B cell (primary cell): ENCODE measurements around the gene AKAP9. TPM values are rescaled to one million over a fixed set of nuclear protein-coding genes. Genes with fewer than 3 reads are reported as not detected.
A peak's percentile ranks its signal among the peaks of the same experiment; 100 is the strongest.

Experiments
- ATAC-seq: fragments of 200-7000 bp; cut with Tn5 transposase; one replicate; pipeline ENCODE4 v1.10.0; 2021; ENCODE audit warnings: low read depth, mild to moderate bottlenecking, moderate number of reproducible peaks, moderate library complexity
- CTCF ChIA-PET: fragments of 350-600 bp; sonication (Branson Sonifier 250); formaldehyde crosslinking; loops from one replicate; lab custom pipeline; 2021; ENCODE audit warnings: antibody characterized with exemption, inconsistent platforms; lab: Charles Lee
- POLR2A ChIA-PET: fragments of 350-600 bp; sonication (Branson Sonifier 250); formaldehyde crosslinking; loops from one replicate; lab custom pipeline; 2021; ENCODE audit warnings: antibody characterized with exemption; lab: Charles Lee
- DNase-seq: peaks from one replicate; pipeline ENCODE4 v3.0.0; 2013
- H2AFZ ChIP-seq: 2 replicates; pipeline ENCODE4 v1.6.1; 2012; ENCODE audit warnings: mild to moderate bottlenecking, low read depth, low read length; ENCODE audit not compliant: insufficient read depth, poor library complexity, severe bottlenecking
- H3K27ac ChIP-seq, 2 donors: 1 replicate in 1 of 2; 2 replicates in 1 of 2; pipeline ENCODE4 v1.5.1; 2012 to 2013; ENCODE audit warnings: low read length in 2 of 2, mild to moderate bottlenecking in 2 of 2, moderate library complexity in 1 of 2
- H3K27me3 ChIP-seq, 4 experiments: fragments of 200-600 bp in 1 of 4; sonication (generic) in 1 of 4; replicated peaks in 1 of 4; 1 replicate in 2 of 4; 2 replicates in 2 of 4; pipeline versions ENCODE4 v1.6.1 to v1.7.0; 2013 to 2016; ENCODE audit warnings: low read length in 3 of 4, mild to moderate bottlenecking in 2 of 4, mixed read lengths in 1 of 4, moderate library complexity in 1 of 4; ENCODE audit not compliant: insufficient read depth in 4 of 4, control insufficient read depth in 3 of 4; ENCODE audit errors: control extremely low read depth in 1 of 4
- H3K36me3 ChIP-seq, 2 experiments: replicated peaks in 1 of 2; 1 replicate in 1 of 2; 2 replicates in 1 of 2; pipeline versions ENCODE4 v1.6.1 to v1.7.1; 2013; ENCODE audit warnings: low read length in 1 of 2; ENCODE audit not compliant: insufficient read depth in 2 of 2, control insufficient read depth in 1 of 2; ENCODE audit errors: control extremely low read depth in 1 of 2, extremely low read depth in 1 of 2
- H3K4me1 ChIP-seq, 2 donors: fragments of 200-600 bp in 1 of 2; sonication (generic) in 1 of 2; 1 replicate in 1 of 2; 2 replicates in 1 of 2; pipeline versions ENCODE4 v1.5.1 to v1.6.1; 2013 to 2017; ENCODE audit warnings: low read length in 2 of 2; ENCODE audit not compliant: control insufficient read depth in 2 of 2, insufficient read depth in 2 of 2
- H3K4me2 ChIP-seq: replicated peaks from 2 replicates; pipeline ENCODE3; 2012; ENCODE audit warnings: mild to moderate bottlenecking, low read depth, low read length; ENCODE audit not compliant: poor library complexity, severe bottlenecking
- H3K4me3 ChIP-seq, 5 experiments: fragments of 200-600 bp in 1 of 5; sonication (generic) in 1 of 5; 1 replicate in 3 of 5; 2 replicates in 2 of 5; pipeline versions ENCODE4 v1.5.1 to v1.7.0; 2011 to 2016; ENCODE audit warnings: low read length in 4 of 5, mild to moderate bottlenecking in 4 of 5, low read depth in 2 of 5, control low read depth in 1 of 5, moderate library complexity in 1 of 5; ENCODE audit not compliant: insufficient read depth in 1 of 5; ENCODE audit errors: control extremely low read depth in 1 of 5, extremely low read depth in 1 of 5
- H3K79me2 ChIP-seq: fragments of 200-600 bp; sonication (generic); one replicate; pipeline ENCODE4 v1.6.0; 2016; ENCODE audit warnings: low read length; ENCODE audit not compliant: control insufficient read depth, insufficient read depth
- H3K9ac ChIP-seq: fragments of 200-600 bp; sonication (generic); 2 replicates; pipeline ENCODE4 v1.6.1; 2017; ENCODE audit warnings: mild to moderate bottlenecking, low read length, moderate library complexity
- H3K9me3 ChIP-seq, 3 donors: one replicate each; pipeline versions ENCODE4 v1.6.1 to v1.7.1; 2013; ENCODE audit warnings: low read length in 2 of 3; ENCODE audit not compliant: control insufficient read depth in 2 of 3, insufficient read depth in 1 of 3; ENCODE audit errors: control extremely low read depth in 1 of 3
- H4K20me1 ChIP-seq: 2 replicates; pipeline ENCODE4 v1.6.0; 2012; ENCODE audit warnings: mild to moderate bottlenecking, low read length; ENCODE audit not compliant: insufficient read depth, control insufficient read depth, poor library complexity, severe bottlenecking
- H3K27ac Mint-ChIP-seq: one replicate; pipeline ENCODE4 v1.8.0; 2021; ENCODE audit warnings: mixed read lengths
- H3K27me3 Mint-ChIP-seq: one replicate; pipeline ENCODE4 v1.8.0; 2021; ENCODE audit warnings: mixed read lengths
- H3K4me1 Mint-ChIP-seq: one replicate; pipeline ENCODE4 v1.8.0; 2021; ENCODE audit warnings: mixed read lengths
- H3K4me3 Mint-ChIP-seq: one replicate; pipeline ENCODE4 v1.8.0; 2021; ENCODE audit warnings: mixed read lengths
- H3K9me3 Mint-ChIP-seq: one replicate; pipeline ENCODE4 v1.8.0; 2022; ENCODE audit warnings: mixed read lengths; ENCODE audit not compliant: insufficient read depth
- EZH2 ChIP-seq: IDR thresholded peaks from 2 replicates; pipeline ENCODE4 v1.6.1; 2012; ENCODE audit warnings: borderline replicate concordance, low read depth, mild to moderate bottlenecking, moderate library complexity, low read length; ENCODE audit not compliant: insufficient read depth, poor library complexity, severe bottlenecking
- WGBS: methylation state at CpG from one replicate; pipeline ENCODE4 v1.1.5; 2013; ENCODE audit warnings: missing lambda C conversion rate; ENCODE audit not compliant: insufficient coverage; 5-methylcytosine and 5-hydroxymethylcytosine counted together
- intact Hi-C: fragments of 100-400 bp; cut with micrococcal nuclease; formaldehyde crosslinking; loops from one replicate; pipeline ENCODE4 v1.10.0; 2022
- polyA plus RNA-seq: library from polyadenylated mRNA; depleted of rRNA; stranded (reverse); fragments of >200 nt; gene quantifications from 2 replicates; pipeline ENCODE4 v1.2.3, GENCODE V29; 2012
- total RNA-seq, 2 donors: library from RNA; stranded (reverse); fragments of 120-200 nt in 1 of 2; gene quantifications; 1 replicate in 1 of 2; 2 replicates in 1 of 2; pipeline versions ENCODE4 v1.2.3 to v1.2.4, GENCODE V29; 2013 to 2022
- TF ChIP-seq, protein P1 (sequence below): fragments of 200-600 bp; IDR thresholded peaks from one replicate; pipeline ENCODE4 v1.8.0; 2022; ENCODE audit warnings: antibody characterized with exemption, mild to moderate bottlenecking

AKAP9 gene
- total and polyA plus RNA-seq, 2 donors (not counting 1 experiment from before 2014, with no cell fraction given), result 19.3 to 106 TPM

GRCh38 chr7:91945476-91945875 lies 4.8 kb downstream of the AKAP9 start:
- ATAC-seq (no peak), DNase-seq (no peak)
- H3K4me3 Mint-ChIP-seq, result no peak overlapping the region
- Histone ChIP-seq H3K9ac (no peak overlapping the region), H4K20me1 (peaks cover 6% of the 10 kb centered on the region), H3K9me3 (peaks cover 0 to 3% (median 0%) of the 10 kb centered on the region in 3 donors), H3K79me2 (peaks cover 86% of the 10 kb centered on the region), H3K4me2 (no peak overlapping the region), H3K36me3 (no peaks in the 10 kb centered on the region), H3K4me1 (peaks cover 18 to 19% of the 10 kb centered on the region in 2 donors), H3K27me3 (no peaks in the 10 kb centered on the region), H3K27ac (no peak overlapping the region), H2AFZ (no peak overlapping the region), H3K4me3 (no peak overlapping the region)
- WGBS, result no CpG with 5 or more reads among the region's 2 CpGs
- H3K27ac Mint-ChIP-seq, result no peak overlapping the region
- TF ChIP-seq, protein P1, sequence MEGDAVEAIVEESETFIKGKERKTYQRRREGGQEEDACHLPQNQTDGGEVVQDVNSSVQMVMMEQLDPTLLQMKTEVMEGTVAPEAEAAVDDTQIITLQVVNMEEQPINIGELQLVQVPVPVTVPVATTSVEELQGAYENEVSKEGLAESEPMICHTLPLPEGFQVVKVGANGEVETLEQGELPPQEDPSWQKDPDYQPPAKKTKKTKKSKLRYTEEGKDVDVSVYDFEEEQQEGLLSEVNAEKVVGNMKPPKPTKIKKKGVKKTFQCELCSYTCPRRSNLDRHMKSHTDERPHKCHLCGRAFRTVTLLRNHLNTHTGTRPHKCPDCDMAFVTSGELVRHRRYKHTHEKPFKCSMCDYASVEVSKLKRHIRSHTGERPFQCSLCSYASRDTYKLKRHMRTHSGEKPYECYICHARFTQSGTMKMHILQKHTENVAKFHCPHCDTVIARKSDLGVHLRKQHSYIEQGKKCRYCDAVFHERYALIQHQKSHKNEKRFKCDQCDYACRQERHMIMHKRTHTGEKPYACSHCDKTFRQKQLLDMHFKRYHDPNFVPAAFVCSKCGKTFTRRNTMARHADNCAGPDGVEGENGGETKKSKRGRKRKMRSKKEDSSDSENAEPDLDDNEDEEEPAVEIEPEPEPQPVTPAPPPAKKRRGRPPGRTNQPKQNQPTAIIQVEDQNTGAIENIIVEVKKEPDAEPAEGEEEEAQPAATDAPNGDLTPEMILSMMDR, result no peak
- no peaks in the 10 kb centered on the region for H3K27me3 Mint-ChIP-seq
- peaks cover 36% of the 10 kb centered on the region for H3K4me1 Mint-ChIP-seq
- ChIA-PET CTCF (interaction anchor here (0.7 kb wide), 1 partner anchor 1463 kb away, joined by 3 read pairs; no protein-coding TSS in a partner anchor), POLR2A (no interaction called here)
- no peaks in the 10 kb centered on the region for H3K9me3 Mint-ChIP-seq
- intact Hi-C loops, result no loop called here

GRCh38 chr7:91946549-91946948 lies 5.9 kb downstream of the AKAP9 start:
- Mint-ChIP-seq H3K4me3 (no peak overlapping the region), H3K9me3 (no peaks in the 10 kb centered on the region), H3K4me1 (peaks cover 33% of the 10 kb centered on the region), H3K27ac (peak overlapping the region; percentile 47), H3K27me3 (no peaks in the 10 kb centered on the region)
- Histone ChIP-seq H3K27me3 (no peaks in the 10 kb centered on the region), H3K36me3 (no peaks in the 10 kb centered on the region), H3K79me2 (peaks cover 84% of the 10 kb centered on the region), H3K27ac (peak overlapping the region in 1 of 2 donors; percentile 51), H3K9ac (no peak overlapping the region), H3K4me1 (peaks cover 15 to 17% of the 10 kb centered on the region in 2 donors), H3K4me3 (no peak overlapping the region), H3K9me3 (peaks cover 0 to 3% (median 0%) of the 10 kb centered on the region in 3 donors), H4K20me1 (peaks cover 13% of the 10 kb centered on the region), H2AFZ (no peak overlapping the region), H3K4me2 (no peak overlapping the region)
- ChIA-PET POLR2A (no interaction called here), CTCF (no interaction called here)
- TF ChIP-seq, protein P1, result no peak
- TF ChIP-seq EZH2, result no peak
- peak; percentile 28 for ATAC-seq
- peak; percentile 28 for DNase-seq
- intact Hi-C loops, result no loop called here
- whole genome bisulfite sequencing, result 8% methylated on average over 2 of the region's 3 CpGs
